GM21529 (cell line): ENCODE measurements around the gene ANXA7.
"Not testable (repeated sequence)": the region's sequence is repeated elsewhere in the genome, so short reads cannot be mapped to it uniquely, and the experiment has no call there.

Experiments used
- ATAC-seq: cut with Tn5 transposase; IDR thresholded peaks from one replicate; pipeline ENCODE4 v1.9.1; 2021; ENCODE audit not compliant: unreplicated experiment

The ANXA7 gene

DNA sequence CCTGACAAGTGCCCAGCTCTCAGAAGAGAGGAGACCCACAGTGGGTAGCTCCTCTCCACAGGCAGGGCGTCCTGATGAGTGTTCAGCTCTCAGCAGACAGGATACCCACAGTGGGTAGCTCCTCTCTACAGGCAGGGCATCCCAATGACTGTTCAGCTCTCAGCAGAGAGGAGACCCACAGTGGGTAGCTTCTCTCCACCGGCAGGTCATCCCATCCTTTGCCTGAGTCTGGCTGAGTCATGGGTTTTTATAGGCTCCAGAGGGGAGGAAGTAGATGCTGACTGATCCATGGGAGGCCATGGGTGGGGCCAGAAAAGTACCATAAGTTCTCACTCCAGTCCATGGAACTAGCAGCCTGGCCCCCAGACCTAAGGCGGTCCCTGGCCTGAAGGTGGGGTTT, 73.7 kb downstream of the ANXA7 start:
- no peak for ATAC-seq

DNA sequence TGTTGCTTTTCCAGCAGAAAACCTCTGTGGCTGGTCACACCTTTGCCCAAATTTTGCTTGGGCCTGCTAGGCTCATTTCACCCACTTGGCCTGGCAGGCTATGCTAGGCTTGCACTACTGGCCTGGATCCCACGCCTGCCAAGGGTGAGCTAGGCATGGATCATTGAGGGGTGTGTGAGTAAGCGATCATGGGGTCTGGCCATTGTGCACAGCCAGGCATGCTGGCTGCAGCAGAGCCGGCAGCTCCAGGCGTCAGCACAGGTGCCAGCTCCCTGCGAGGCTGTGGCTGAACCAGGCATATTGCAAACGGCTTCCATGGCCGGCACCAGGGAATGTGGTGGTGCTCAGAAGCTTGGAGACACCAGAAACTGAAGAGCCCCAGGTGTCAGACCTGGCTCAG, 74.4 kb downstream of the ANXA7 start:
- no peak for ATAC-seq

DNA sequence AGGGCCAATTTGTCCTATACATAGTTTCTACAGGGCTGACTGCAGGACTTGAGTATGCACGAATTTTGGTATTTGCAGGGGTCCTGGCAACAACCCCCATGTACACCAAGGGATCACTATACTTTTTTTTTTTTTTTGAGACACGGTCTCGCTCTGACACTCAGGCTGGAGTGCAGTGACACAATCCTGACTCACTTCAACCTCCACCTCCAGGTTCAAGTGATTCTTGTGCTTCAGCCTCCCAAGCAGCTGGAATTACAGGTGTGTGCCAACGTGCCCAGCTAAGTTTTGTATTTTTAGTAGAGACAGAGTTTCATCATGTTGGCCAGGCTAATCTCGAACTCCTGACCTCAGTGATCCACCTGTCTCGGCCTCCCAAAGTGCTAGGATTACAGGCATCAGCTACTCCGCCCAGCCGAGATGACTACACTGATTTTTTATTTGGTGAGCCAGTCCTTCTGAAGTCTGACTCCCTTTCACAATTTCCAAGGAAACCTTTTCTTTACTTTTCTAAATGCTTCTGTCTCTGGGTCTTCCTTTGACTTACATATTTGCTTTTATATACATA, 75.0 kb downstream of the ANXA7 start:
- no peak for ATAC-seq

- no peak for ATAC-seq
Observed at GRCh38 chr10:73333202-73333601, 80.7 kb downstream of the ANXA7 start.

- ATAC-seq, result no peak
Observed at GRCh38 chr10:73332379-73332778, 81.5 kb downstream of the ANXA7 start.

GRCh38 chr10:73328523-73328922, 85.3 kb downstream of the ANXA7 start:
- ATAC-seq, result not testable (repeated sequence)

- ATAC-seq, result not testable (repeated sequence)
Observed at GRCh38 chr10:73325290-73325689, 88.6 kb downstream of the ANXA7 start.
